Measurements from ENCODE around the gene SLFN13. TPM values are rescaled to one million over a fixed set of nuclear protein-coding genes. Genes with fewer than 3 reads are reported as not detected.

Gene SLFN13, protein sequence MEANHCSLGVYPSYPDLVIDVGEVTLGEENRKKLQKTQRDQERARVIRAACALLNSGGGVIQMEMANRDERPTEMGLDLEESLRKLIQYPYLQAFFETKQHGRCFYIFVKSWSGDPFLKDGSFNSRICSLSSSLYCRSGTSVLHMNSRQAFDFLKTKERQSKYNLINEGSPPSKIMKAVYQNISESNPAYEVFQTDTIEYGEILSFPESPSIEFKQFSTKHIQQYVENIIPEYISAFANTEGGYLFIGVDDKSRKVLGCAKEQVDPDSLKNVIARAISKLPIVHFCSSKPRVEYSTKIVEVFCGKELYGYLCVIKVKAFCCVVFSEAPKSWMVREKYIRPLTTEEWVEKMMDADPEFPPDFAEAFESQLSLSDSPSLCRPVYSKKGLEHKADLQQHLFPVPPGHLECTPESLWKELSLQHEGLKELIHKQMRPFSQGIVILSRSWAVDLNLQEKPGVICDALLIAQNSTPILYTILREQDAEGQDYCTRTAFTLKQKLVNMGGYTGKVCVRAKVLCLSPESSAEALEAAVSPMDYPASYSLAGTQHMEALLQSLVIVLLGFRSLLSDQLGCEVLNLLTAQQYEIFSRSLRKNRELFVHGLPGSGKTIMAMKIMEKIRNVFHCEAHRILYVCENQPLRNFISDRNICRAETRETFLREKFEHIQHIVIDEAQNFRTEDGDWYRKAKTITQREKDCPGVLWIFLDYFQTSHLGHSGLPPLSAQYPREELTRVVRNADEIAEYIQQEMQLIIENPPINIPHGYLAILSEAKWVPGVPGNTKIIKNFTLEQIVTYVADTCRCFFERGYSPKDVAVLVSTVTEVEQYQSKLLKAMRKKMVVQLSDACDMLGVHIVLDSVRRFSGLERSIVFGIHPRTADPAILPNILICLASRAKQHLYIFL
- total RNA-seq, result 1 to 10 TPM in 1 of 2 donors, under 1 TPM in 1; 0.69 to 5.3 TPM

GRCh38 chr17:35448214-35448898 is at the start of gene SLFN13:
TSS of gene SLFN13 (minus strand) at chr17:35448766. CDS start at chr17:35445680, 3,086 bp downstream.

DNA sequence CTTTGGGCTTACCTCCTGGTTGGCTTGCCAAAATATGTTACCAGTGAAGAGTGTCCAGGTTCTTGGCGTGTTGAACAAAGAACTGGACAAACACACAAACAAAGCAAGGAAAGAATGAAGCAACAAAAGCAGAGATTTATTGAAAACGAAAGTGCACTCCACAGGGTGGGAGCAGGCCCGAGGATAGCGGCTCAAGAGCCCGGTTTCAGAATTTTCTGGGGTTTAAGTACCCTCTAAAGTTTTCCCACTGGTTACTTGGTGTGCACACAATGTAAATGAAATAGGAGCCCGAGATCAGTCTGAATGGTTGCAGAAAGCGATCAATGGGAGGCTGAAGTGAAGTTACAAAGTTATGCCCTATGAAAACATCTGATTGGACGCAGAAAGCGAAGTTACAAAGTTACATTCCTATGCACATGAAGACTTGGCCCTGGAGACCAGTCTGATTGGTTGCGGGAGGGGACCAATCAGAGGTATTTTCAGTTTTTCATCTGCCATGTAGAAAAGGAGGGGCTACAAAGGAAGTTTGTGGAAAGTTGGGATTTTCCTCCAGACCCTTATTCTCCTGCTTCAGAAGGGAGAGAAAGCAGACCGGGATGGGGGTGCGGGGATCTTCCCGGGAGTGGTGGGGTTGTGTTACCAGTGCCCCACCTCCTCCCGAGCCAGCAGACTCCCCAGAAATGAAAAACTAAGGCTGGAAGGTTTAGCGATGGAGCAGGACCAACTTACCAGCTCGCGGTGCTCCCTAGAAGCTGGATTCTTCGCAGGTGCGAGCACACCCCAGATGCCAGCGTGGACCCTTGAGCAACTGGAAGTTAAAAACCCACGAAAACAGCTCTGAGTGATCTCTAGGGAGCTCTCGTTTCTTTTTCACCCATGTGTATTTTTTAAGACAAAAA is 16.1 kb downstream of the SLFN13 start, which contains the start of gene SLFN12:
TSS of gene SLFN12 (minus strand) at position 325 of the 899 bp plus-strand sequence. CDS start 9,472 bp downstream, outside the sequence.

Small RNAs within 50 kb of the gene (small RNA-seq; reads per million reads assigned to genes)
- gene AC060766.5, result 0 to 0.12 reads per million in 2 donors

Other genes with a start within 250 kb of the SLFN13 start
- 100 to 1,000 TPM in 1 of 2 donors, 10 to 100 TPM in 1; 61.9 to 125 TPM for gene SLFN5, start 205.7 kb downstream of the SLFN13 start, total RNA-seq
- 10 to 100 TPM; 25.1 to 51.3 TPM for gene SLFN11, start 75.1 kb downstream of the SLFN13 start, total RNA-seq
- 10 to 100 TPM; 17.6 to 29.0 TPM for gene SLFN12, start 16.3 kb downstream of the SLFN13 start, total RNA-seq
- gene SLFN12L, start 88.9 kb upstream of the SLFN13 start, total RNA-seq, result under 1 TPM in 1 of 2 donors, not detected in 1; 1.00 TPM
- gene SLFN14, start 112.1 kb upstream of the SLFN13 start, total RNA-seq, result not detected
- gene PEX12, start 129.8 kb upstream of the SLFN13 start, total RNA-seq, result 1 to 10 TPM; 2.7 to 4.8 TPM
- gene AP2B1, start 138.6 kb upstream of the SLFN13 start, total RNA-seq, result 10 to 100 TPM; 65.0 to 66.3 TPM